HG02852 (cell line): ENCODE data around the gene SPAG16.

Experiments used
- ATAC-seq: cut with Tn5 transposase; IDR thresholded peaks from one replicate; pipeline ENCODE4 v1.9.1; 2021; ENCODE audit warnings: mild to moderate bottlenecking, moderate library complexity; ENCODE audit not compliant: unreplicated experiment

The SPAG16 gene

DNA sequence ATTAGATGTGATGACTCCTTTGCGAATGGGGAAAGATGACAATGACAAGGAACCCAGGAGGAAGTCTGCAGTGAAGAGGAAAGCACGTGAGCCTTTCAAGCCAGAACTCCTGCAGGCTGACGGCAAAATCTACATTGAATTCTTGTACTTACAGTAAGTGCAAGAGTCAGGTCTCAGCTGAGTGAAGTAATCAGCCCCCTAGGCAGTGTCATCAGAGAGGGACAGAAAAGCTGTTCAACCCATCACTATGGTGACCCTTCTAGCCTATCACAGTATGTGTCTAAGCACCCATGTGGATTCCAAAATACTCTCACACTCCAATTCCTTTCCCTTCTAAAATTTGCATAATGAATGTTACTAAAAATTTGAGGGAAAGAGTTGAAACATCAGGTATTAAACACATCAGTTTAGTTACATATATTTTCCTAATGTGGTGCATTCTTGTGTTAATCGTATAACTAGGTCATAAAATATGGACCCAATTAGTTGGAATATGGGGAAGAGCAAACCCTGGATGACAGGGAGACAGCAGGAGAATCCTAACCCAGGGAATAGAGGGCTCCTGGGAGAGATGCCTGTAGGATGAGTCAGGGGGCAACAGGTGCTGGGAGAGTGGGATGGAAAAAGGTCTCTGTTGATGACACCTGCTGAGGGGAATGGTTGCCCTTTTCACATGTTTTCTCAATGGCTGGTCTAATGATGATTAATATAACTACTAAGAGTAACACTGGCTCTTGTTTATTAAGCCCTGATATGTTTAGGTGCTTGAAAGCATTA is 1166.0 kb downstream of the SPAG16 start:
- no peak for ATAC-seq

DNA sequence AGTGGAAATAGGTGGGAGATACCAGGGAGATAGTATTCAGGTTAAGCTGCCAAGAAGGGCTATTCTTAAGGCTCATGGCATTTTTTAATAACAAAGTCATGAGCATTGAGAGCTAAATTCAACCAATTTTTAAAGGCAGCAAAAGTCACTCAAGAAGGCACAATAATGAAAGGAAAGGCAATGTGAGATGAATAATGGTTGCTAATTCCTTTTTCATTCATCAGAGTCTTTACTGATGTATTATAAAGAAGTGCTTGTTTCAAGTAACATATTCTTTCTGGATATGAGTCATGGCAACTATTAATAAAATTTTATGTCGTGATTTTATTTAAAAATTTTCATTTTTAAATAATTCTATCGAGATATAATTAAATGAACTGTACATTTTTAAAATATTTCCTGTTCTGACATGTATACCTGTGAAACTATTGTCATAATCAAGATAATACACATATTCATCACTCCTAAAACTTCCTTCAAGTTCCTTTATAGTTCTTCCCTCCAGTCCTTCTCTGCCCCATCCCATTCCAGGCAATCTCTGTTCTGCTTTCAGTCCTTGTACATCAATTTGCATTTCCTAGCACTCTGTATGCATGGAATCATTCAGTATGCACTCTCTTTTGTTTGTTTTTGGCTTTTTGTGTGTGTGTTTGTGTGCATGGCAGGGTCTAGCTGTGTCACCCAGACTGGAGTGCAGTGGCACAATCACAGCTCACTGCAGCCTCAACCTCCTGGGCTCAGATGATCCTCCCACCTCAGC is 1167.4 kb downstream of the SPAG16 start:
- no peak for ATAC-seq
